ENCODE results near the gene CDH23. TPM values are rescaled to one million over a fixed set of nuclear protein-coding genes. Genes with fewer than 3 reads are reported as not detected.

Gene CDH23
- total RNA-seq, 1 experiment from 2014 or later: 0.02 TPM

DNA sequence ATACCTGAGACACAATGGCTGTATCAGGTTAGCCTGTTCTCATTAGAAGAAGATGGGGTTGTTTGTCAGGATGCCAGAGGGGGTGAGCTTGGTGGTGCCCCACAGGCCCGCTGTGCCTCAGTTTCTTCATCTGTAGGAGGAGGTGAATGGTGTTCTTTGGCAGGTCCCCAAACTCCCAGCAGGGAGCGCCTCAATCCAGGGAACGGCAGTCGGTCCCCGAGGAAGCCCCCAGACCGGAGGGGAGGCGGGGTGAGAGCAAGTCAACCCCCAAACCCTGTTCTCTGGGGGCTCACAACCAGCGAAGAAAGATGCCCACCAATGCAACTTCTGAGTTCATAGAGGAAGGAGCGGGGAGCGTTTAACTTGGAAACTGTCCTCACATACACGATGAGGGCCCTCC lies 306.9 kb downstream of the CDH23 start:
- H3K9me3 Mint-ChIP-seq (ENCODE audit: unreplicated experiment): no peaks in the 10 kb centered on the region
- CTCF ChIA-PET: interaction anchor here (0.6 to 6.1 kb wide), 3 partner anchors 6 to 33 kb away, joined by 3 to 57 read pairs (median 3); no protein-coding TSS in a partner anchor
- no peaks in the 10 kb centered on the region for H3K27me3 Mint-ChIP-seq (ENCODE audit: insufficient read depth, unreplicated experiment)
- H3K36me3 Mint-ChIP-seq (ENCODE audit: insufficient read depth, unreplicated experiment): no peaks in the 10 kb centered on the region
- DNase-seq (ENCODE audit: unreplicated experiment): no peak
- TF ChIP-seq, protein P1, sequence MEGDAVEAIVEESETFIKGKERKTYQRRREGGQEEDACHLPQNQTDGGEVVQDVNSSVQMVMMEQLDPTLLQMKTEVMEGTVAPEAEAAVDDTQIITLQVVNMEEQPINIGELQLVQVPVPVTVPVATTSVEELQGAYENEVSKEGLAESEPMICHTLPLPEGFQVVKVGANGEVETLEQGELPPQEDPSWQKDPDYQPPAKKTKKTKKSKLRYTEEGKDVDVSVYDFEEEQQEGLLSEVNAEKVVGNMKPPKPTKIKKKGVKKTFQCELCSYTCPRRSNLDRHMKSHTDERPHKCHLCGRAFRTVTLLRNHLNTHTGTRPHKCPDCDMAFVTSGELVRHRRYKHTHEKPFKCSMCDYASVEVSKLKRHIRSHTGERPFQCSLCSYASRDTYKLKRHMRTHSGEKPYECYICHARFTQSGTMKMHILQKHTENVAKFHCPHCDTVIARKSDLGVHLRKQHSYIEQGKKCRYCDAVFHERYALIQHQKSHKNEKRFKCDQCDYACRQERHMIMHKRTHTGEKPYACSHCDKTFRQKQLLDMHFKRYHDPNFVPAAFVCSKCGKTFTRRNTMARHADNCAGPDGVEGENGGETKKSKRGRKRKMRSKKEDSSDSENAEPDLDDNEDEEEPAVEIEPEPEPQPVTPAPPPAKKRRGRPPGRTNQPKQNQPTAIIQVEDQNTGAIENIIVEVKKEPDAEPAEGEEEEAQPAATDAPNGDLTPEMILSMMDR (IDR thresholded peaks at IDR 0.05; ENCODE audit: unreplicated experiment): no peak
- intact Hi-C loops (cut with micrococcal nuclease): no loop called here
- H3K4me1 Mint-ChIP-seq (ENCODE audit: insufficient read depth, unreplicated experiment): no peaks in the 10 kb centered on the region
- no TSS peak for BruUV-seq (replicated peaks)
- POLR2A ChIA-PET: interaction anchor here (0.7 kb wide), 1 partner anchor 309 kb away, joined by 5 read pairs; no protein-coding TSS in a partner anchor
- H3K27ac Mint-ChIP-seq (ENCODE audit: low read depth, unreplicated experiment): no peak overlapping the region
- H3K4me3 Mint-ChIP-seq (ENCODE audit: unreplicated experiment): no peak overlapping the region

DNA sequence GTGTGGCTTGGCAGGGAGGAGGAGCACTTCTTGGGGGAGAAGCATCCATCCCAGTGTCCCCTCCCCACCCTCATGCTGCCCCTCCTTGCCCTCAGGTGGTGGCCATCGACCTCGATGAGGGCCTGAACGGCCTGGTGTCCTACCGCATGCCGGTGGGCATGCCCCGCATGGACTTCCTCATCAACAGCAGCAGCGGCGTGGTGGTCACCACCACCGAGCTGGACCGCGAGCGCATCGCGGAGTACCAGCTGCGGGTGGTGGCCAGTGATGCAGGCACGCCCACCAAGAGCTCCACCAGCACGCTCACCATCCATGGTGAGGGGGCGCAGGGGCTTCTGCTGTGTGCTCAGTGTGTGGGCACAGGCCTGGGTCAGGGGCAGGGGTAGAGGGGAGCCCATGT lies 308.1 kb downstream of the CDH23 start:
- H3K9me3 Mint-ChIP-seq (ENCODE audit: unreplicated experiment): no peaks in the 10 kb centered on the region
- ChIA-PET POLR2A (interaction anchor here (0.6 kb wide), 1 partner anchor 145 kb away, joined by 4 read pairs; no protein-coding TSS in a partner anchor), CTCF (interaction anchor here (0.5 to 6.1 kb wide), 8 partner anchors 8 to 454 kb away, joined by 3 to 57 read pairs (median 4); no protein-coding TSS in a partner anchor)
- no peak overlapping the region for H3K27ac Mint-ChIP-seq (ENCODE audit: low read depth, unreplicated experiment)
- no peaks in the 10 kb centered on the region for H3K36me3 Mint-ChIP-seq (ENCODE audit: insufficient read depth, unreplicated experiment)
- no peak overlapping the region for H3K4me3 Mint-ChIP-seq (ENCODE audit: unreplicated experiment)
- intact Hi-C loops (cut with micrococcal nuclease): no loop called here
- BruUV-seq (replicated peaks): no TSS peak
- no peaks in the 10 kb centered on the region for H3K4me1 Mint-ChIP-seq (ENCODE audit: insufficient read depth, unreplicated experiment)
- no peak for DNase-seq (ENCODE audit: unreplicated experiment)
- TF ChIP-seq, protein P1 (IDR thresholded peaks at IDR 0.05; ENCODE audit: unreplicated experiment): no peak
- no peaks in the 10 kb centered on the region for H3K27me3 Mint-ChIP-seq (ENCODE audit: insufficient read depth, unreplicated experiment)

DNA sequence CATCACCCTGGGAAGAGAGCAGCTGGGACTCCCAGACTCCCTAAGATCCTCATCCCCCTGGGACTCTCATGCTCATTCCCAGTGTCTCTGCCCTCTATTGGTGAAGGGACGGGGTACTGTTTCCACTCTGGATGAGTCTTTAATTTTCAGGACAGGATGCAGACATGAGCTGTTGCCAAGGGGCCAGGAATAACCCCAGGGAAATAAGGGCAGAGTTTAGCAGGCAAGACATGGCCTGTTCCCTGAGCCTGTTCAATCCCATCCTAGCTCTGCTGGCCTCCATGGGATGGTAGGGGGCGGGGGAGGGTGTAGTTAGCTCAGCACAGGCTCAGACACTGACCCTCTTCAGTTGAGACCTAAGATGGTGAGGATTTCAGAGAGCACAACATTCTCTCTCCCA lies 308.9 kb downstream of the CDH23 start:
- CTCF ChIA-PET: interaction anchor here (0.5 to 6.1 kb wide), 11 partner anchors 8 to 455 kb away, joined by 3 to 57 read pairs (median 4); no protein-coding TSS in a partner anchor
- Mint-ChIP-seq H3K4me1 (ENCODE audit: insufficient read depth, unreplicated experiment) (peaks cover 3% of the 10 kb centered on the region), H3K4me3 (ENCODE audit: unreplicated experiment) (no peak overlapping the region), H3K9me3 (ENCODE audit: unreplicated experiment) (no peaks in the 10 kb centered on the region), H3K27ac (ENCODE audit: low read depth, unreplicated experiment) (no peak overlapping the region), H3K36me3 (ENCODE audit: insufficient read depth, unreplicated experiment) (no peaks in the 10 kb centered on the region), H3K27me3 (ENCODE audit: insufficient read depth, unreplicated experiment) (no peaks in the 10 kb centered on the region)
- POLR2A ChIA-PET: interaction anchor here (1.2 kb wide), 1 partner anchor 386 kb away, joined by 4 read pairs; the partner anchor contains the start of gene SLC29A3
- TF ChIP-seq, protein P1 (IDR thresholded peaks at IDR 0.05; ENCODE audit: unreplicated experiment): no peak
- DNase-seq (ENCODE audit: unreplicated experiment): peak; percentile 36
- intact Hi-C loops (cut with micrococcal nuclease): no loop called here
- BruUV-seq (replicated peaks): no TSS peak

DNA sequence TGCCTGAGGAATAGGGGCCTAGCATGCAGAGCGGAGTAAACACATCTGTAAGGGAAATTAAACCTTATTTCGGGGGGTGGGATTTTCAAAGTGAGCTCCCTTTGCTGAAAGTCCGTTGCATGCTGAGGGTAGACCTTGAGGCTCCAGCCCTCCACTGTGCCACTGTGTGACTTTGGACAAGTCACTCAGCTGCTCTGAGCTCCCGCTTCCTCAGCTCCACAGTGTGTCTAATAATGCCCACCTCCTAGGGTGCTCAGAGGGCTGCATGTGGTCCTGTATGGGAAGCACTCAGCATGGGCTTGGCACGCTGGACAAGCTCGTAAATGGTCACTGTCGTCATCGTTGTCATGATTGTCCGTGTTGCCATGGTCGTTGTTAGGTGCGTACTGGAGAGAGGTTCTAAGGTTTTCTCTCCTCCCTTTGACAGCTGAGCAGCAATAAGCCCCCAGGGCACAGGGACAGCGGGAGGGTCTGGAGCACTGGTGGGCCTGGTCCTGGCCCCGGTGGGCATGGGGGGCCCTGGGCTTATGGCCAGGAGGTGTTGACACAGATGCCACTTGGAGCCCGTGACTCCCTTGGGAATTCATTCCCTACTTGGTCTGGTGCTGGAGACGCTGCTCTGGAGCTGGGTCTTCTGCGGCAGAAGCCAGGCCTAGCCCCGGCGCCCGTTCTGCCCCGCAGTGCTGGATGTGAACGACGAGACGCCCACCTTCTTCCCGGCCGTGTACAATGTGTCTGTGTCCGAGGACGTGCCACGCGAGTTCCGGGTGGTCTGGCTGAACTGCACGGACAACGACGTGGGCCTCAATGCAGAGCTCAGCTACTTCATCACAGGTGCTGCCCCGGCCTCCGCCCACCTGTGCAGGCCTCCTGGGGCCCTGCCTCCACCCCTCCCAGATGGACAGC lies 309.7 kb downstream of the CDH23 start:
- TF ChIP-seq, protein P1 (IDR thresholded peaks at IDR 0.05; ENCODE audit: unreplicated experiment): no peak
- H3K27me3 Mint-ChIP-seq (ENCODE audit: insufficient read depth, unreplicated experiment): no peaks in the 10 kb centered on the region
- intact Hi-C loops (cut with micrococcal nuclease): no loop called here
- H3K4me1 Mint-ChIP-seq (ENCODE audit: insufficient read depth, unreplicated experiment): peaks cover 5% of the 10 kb centered on the region
- no peaks in the 10 kb centered on the region for H3K9me3 Mint-ChIP-seq (ENCODE audit: unreplicated experiment)
- POLR2A ChIA-PET: interaction anchor here (0.7 to 1.2 kb wide), 2 partner anchors 10 to 387 kb away, joined by 3 to 4 read pairs; partner anchors contain the start of gene SLC29A3
- H3K4me3 Mint-ChIP-seq (ENCODE audit: unreplicated experiment): no peak overlapping the region
- no peak for DNase-seq (ENCODE audit: unreplicated experiment)
- H3K27ac Mint-ChIP-seq (ENCODE audit: low read depth, unreplicated experiment): no peak overlapping the region
- H3K36me3 Mint-ChIP-seq (ENCODE audit: insufficient read depth, unreplicated experiment): no peaks in the 10 kb centered on the region
- BruUV-seq (replicated peaks): no TSS peak
- CTCF ChIA-PET: interaction anchor here (0.6 to 6.1 kb wide), 11 partner anchors 9 to 392 kb away, joined by 3 to 57 read pairs (median 4); partner anchors contain the start of gene SLC29A3
